ENCODE results near the gene TCF7L2. TPM values are rescaled to one million over a fixed set of nuclear protein-coding genes. Genes with fewer than 3 reads are reported as not detected.

The TCF7L2 gene
- total RNA-seq, 1 donor from 2014 or later: 60.1 TPM

DNA sequence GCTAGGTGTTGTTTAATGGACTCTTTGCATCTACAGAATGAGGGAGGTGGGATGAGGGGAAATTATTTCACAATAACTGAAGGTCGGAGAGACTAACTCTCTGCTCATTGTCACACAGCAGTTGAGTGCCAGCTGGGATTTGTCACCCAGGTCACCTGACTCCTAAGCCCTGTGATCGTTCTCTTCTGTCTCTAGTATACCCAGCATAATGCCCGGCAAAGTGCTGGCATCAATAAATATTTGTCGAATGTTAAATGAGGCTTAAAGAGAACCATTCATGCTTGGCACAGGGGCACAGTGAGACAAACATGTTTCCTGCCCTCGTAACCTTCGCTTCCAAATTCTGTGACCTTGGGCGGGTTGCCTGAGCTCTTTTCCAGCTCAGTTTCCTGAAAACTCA is 70.8 kb downstream of the TCF7L2 start:
- DNase-seq (ENCODE audit: low spot score): no peak

GRCh38 chr10:113021268-113022040 is 71.4 kb downstream of the TCF7L2 start:
- no peak for DNase-seq (ENCODE audit: low spot score)

DNA sequence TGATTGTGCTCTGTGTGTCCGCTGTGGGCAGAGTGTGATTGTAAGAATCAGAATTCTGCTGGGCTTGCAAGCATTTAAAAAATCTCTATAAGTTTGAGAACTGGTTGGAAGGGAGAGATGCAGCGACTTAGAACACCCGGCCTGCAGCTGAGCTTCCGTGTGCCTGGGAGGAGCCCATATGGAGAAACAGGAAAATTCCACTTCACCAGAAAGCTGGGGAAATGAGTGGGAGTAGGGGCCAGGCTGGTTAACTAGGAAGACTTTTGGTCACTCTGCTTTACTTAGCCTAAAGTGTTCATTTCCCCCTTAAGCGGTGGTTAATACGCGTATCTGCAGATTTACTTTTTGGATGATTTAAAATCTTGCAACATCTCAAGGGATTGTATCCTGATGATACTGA is 72.2 kb downstream of the TCF7L2 start:
- no peak for DNase-seq (ENCODE audit: low spot score)

DNA sequence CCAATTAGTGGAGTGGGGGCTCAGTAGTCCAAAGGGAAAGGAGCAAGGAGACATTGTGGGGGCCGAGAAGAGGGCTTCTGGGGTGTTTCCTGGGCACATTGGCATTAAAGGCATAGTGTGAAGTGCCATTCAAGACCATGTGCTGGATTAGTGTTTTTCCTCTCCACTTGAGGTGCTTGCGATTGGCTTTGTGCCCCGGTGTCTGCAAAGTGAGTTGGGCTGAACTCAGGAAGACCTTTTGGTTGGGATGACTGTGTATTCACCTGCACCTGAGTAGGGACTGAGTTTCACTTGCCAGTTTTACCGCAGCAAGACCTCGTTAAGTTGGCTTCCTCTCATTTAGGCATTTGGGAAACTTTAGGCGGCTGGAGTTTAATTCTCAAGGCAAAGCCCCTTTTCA is 73.0 kb downstream of the TCF7L2 start:
- no peak for DNase-seq (ENCODE audit: low spot score)

- no peak for DNase-seq (ENCODE audit: low spot score)
These were observed 74.9 kb downstream of the TCF7L2 start for GRCh38 chr10:113024930-113025329.

DNA sequence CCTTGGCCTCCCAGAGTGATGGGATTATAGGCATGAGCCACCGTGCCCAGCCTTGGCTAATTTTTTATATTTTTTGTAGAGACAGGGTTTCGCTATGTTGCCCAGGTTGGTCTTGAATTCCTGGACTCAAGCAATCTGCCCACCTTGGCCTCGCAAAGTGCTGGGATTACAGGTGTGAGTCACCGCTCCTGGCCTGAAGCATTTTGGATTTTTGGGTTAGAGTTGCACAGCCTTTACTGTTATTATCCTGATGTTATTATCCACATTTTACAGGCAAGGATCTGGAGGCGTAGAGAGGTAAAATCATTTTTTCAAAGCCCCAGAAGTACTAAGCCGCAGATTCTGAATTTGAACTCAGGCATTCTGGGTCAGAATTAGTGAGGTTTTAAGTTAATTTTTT is 75.4 kb downstream of the TCF7L2 start:
- no peak for DNase-seq (ENCODE audit: low spot score)

DNA sequence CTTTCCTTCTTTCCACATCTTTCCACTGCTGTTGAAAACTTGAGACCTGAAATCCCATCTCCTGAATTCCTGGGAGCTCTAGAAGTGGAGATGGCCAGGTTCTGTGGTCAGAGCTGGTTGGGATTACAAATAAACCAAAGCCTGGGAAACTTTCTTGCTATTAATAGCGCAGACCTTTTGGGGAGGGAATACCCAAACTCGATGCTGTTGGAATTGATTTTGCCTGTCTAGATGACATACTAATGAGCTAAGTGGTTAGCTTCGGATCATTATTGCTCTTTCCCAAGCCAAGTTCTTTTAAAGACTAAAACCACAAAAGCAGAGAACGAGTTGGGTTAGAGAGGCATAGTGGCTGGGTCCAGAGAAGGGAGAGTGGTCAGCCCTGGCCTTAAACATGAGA is 76.6 kb downstream of the TCF7L2 start:
- DNase-seq (ENCODE audit: low spot score): no peak

- no peak for DNase-seq (ENCODE audit: low spot score)
These were observed 77.2 kb downstream of the TCF7L2 start for GRCh38 chr10:113027230-113027573.

- DNase-seq (ENCODE audit: low spot score): no peak
These were observed 77.8 kb downstream of the TCF7L2 start for GRCh38 chr10:113027574-113028455.

- DNase-seq (ENCODE audit: low spot score): no peak
These were observed 78.7 kb downstream of the TCF7L2 start for GRCh38 chr10:113028456-113029440.

DNA sequence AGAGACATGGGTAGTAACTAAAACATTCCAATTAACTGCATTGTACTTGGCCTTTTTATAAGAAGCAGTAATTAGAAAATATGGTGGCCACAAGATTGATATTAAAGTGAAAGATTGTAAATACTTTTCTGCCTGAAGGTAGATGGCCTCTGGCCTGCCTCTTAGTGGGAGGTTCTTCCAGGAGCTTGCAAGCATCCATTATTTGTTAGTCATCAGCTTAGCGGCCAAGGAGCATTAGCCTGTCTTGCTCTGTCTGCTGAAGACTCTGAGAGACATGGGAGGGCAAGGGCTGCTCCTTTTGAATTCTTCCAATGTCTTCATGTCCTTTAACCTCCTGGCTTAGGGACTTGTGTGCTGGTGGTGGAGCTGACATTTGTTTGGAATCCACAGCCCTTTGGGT is 80.4 kb downstream of the TCF7L2 start:
- no peak for DNase-seq (ENCODE audit: low spot score)

DNA sequence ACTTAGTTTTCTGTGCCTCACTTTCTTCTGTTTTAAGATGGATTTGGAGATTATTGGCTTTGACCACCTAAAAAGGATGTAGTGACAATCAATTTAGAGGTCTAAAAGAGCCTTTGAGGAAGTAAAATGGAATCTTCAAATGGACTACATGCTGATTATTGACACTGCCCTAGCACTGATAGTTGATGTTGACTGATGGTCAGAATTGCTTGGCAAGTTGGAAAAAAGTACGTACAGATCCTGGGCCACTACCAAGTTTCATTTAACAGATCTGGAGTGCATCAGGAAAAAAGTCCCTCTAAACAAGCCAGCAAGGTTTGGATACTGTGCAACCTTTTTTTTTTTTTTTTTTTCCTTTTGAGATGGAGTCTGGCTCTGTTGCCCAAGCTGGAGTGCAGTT is 81.1 kb downstream of the TCF7L2 start:
- DNase-seq (ENCODE audit: low spot score): no peak

- no peak for DNase-seq (ENCODE audit: low spot score)
These were observed 83.9 kb downstream of the TCF7L2 start for GRCh38 chr10:113033991-113034390.

DNA sequence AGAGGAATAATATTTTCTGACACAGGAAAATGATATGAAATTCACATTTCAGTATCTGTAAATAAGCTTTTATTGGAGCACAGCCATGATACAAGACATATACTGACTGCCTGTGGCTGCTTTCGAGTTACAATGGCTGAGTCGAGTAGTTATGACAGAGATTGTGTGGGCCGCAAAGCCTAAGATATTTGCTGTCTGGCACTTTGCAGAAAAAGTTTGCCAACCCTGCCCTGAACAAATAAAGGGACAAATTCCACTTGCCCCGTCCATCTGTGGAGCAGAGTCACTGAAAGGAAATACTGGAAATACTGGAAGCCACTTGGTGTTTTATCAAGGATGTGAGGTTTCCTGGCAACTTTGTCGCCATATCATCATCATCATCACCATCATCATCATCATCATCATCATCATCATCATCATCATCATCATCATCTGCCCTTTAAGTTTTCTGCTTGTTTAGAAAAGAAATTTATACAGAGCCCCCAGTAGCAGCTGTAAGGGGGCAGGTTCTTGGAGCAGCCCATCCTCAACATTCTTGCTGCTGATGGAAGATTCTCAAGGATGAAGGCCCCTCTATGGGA is 85.8 kb downstream of the TCF7L2 start:
- no peak for DNase-seq (ENCODE audit: low spot score)

GRCh38 chr10:113036619-113037018 is 86.6 kb downstream of the TCF7L2 start:
- DNase-seq (ENCODE audit: low spot score): no peak

- DNase-seq (ENCODE audit: low spot score): no peak
These were observed 87.2 kb downstream of the TCF7L2 start for GRCh38 chr10:113037218-113037617.

- DNase-seq (ENCODE audit: low spot score): no peak
These were observed 88.1 kb downstream of the TCF7L2 start for GRCh38 chr10:113038183-113038582.

GRCh38 chr10:113038985-113039384 is 88.9 kb downstream of the TCF7L2 start:
- DNase-seq (ENCODE audit: low spot score): no peak

DNA sequence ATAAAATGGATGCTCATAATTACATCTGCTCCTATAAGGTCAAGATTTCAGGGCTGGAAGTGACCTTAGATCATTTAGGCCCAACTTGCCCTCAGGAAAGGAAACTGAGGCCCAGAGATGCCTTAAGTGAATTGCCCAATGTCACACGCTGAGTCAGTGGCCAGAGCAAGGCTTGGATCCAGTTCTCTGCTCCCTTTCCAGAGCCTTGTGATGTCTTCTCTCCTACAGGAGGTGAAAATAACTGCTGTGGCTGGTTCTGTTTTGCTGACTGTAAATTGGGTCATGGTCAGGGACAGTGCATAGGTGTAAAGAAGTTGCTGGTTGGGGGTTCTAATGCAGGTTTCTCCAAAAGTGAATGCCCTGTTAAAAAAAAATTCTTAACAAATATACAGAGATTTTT is 91.3 kb downstream of the TCF7L2 start:
- DNase-seq (ENCODE audit: low spot score): no peak

DNA sequence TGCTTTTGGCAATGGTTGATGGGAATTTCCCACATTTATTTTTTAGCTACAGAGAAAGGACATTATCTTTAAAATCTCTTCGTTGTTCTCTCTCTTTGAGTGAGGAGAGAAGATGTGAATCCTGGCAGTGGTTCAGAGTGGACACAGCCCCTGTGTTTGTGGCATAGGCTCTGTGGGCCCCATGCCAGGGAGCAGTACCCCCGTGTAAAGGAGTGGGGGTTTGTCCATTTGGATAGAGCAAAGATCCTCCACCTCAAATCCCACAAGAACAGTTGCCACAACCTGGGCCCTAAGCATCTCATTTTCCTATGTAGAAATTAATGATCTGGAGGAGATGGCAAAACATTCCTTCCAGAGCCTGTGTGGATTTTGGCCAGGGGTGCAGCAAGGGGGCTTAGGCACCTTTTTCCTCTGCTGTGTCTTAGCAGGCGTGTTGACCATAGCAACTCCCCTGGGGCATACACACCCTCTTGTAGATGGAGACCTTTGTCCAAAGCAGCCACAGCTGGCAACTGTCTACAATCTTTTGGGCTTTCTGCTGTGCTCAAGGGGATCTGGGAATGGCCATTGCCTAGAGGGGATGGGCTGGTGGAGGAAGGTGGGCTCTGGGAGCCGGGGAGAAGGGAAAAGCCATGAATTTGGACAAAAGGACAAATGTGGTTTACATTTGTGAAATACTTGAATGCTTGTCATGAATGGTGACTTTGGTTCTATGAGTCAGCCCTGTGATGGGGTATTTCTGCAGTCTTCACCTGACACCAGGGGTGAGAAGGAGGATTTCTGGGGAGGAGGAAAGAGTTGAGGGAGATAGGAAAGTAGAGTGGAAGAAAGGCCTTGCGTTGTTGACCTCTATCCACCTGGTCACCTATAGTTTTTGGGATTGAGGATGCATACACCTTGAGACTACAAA is 92.0 kb downstream of the TCF7L2 start:
- no peak for DNase-seq (ENCODE audit: low spot score)
